Mammary epithelial cell (primary cell): ENCODE data around the gene PTPRO.

Source experiments
- EZH2 ChIP-seq: IDR thresholded peaks from 2 replicates; pipeline ENCODE4 v1.6.1; 2012; ENCODE audit warnings: low read length, inconsistent platforms, borderline replicate concordance
- TF ChIP-seq, protein P1 (sequence below), 2 donors: IDR thresholded peaks in 1 of 2; conservative IDR thresholded peaks in 1 of 2; 2 replicates each; pipeline ENCODE4 v1.5.1; 2011 to 2012; ENCODE audit warnings: inconsistent platforms in 2 of 2, low read length in 2 of 2, mild to moderate bottlenecking in 2 of 2, control low read depth in 1 of 2, low read depth in 1 of 2; ENCODE audit not compliant: insufficient read depth in 1 of 2; ENCODE audit errors: extremely low read depth in 1 of 2

DNA sequence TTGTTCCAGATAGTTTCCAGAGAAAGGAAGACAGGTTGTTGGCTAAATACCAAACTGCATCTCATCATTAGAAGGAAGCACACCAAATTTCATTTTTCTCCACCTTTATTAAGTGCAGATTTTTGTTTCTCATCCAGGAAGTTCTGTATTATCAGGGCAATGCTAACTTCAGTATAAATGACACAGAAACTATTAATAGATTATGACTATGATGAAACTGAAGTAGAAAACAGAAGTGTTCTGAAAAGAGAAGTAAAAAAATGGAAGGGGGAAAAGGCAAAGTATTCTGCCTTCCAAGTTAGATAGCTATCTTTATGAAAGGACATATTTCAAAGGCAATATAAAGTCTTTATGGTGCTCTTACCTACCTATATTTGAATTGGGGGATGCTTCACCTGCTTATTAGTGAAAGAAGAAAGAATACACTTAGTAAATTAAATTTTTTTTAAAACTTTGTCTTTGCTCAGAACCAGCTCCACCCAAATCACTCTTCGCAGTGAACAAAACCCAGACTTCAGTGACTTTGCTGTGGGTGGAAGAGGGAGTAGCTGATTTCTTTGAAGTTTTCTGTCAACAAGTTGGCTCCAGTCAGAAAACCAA is 223.9 kb downstream of the PTPRO start:
- TF ChIP-seq, protein P1, sequence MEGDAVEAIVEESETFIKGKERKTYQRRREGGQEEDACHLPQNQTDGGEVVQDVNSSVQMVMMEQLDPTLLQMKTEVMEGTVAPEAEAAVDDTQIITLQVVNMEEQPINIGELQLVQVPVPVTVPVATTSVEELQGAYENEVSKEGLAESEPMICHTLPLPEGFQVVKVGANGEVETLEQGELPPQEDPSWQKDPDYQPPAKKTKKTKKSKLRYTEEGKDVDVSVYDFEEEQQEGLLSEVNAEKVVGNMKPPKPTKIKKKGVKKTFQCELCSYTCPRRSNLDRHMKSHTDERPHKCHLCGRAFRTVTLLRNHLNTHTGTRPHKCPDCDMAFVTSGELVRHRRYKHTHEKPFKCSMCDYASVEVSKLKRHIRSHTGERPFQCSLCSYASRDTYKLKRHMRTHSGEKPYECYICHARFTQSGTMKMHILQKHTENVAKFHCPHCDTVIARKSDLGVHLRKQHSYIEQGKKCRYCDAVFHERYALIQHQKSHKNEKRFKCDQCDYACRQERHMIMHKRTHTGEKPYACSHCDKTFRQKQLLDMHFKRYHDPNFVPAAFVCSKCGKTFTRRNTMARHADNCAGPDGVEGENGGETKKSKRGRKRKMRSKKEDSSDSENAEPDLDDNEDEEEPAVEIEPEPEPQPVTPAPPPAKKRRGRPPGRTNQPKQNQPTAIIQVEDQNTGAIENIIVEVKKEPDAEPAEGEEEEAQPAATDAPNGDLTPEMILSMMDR (conservative IDR thresholded peaks at IDR 0.05 in 1 of 2, IDR thresholded peaks at IDR 0.05 in 1 of 2; ENCODE audit: extremely low read depth in 1 of 2, insufficient read depth in 1 of 2, low read depth in 1 of 2, low read length in 2 of 2), result no peak
- no peak for TF ChIP-seq EZH2
